ENCODE measurements around the gene CPNE6. TPM values are rescaled to one million over a fixed set of nuclear protein-coding genes. Genes with fewer than 3 reads are reported as not detected.

CPNE6 gene
- polyA plus RNA-seq, 4 donors = 0.03 TPM; not detected in 3

- DNase-seq (ENCODE audit: low read depth in 4 of 4, low spot score in 3 of 4) = no peak
Measured at GRCh38 chr14:24053548-24054323, 17.6 kb upstream of the CPNE6 start.

DNA sequence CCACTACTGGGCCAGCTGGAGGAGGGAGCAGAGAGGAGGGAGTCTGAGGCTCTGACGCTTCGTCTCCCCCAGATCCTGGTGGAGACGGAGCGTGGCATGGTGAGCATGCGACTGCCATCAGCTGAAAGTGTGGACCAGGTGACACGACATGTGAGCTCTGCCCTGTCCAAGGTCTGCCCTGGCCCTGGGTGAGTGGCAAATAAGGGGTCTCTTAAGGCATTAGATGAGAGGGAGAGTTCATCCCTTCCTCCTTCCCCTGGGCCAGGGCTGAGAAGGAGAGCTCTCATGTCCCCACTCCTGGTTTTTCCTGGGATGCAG lies 17.1 kb upstream of the CPNE6 start:
- DNase-seq (ENCODE audit: low read depth in 4 of 4, low spot score in 3 of 4) = no peak

GRCh38 chr14:24054646-24055045 lies 16.7 kb upstream of the CPNE6 start:
- no peak for DNase-seq (ENCODE audit: low read depth in 4 of 4, low spot score in 3 of 4)

DNA sequence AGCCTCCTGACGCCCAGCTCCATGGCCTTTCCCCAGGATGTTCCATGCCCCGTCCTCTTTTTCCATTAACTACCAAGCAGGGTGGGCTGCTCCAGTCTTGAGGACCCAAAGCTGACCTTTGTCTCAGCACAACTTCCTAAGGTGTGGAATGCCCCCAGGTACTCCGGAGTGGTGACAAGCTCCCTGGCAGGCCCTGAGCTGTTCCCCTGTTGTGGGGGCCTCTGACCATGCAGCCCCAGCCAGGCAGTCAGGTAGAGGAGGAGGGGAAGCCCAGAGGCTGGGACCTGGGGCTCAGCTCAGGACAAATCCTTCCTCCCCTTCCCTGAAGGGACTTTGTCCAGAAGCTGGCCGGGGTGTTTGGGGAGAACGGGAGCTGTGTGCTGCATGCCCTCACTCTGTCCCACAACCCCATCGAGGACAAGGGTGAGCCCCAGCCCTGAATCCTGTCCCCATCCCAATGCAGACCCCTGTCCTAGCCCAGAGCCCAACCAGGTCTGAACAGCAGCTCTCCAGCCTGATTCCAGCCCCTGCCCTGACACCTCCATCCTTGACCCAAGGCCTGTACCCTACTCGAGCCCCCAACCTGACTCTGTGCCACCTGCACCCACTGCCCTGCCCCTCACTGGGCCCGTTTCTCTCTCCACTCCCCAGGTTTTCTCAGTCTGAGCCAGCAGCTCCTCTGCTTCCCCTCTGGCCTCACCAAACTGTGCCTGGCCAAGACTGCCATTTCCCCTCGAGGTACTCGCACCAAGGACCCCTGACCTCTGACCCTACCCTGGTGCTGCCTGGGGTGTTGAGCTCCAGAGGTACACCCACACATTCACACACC lies 15.2 kb upstream of the CPNE6 start:
- DNase-seq (ENCODE audit: low read depth in 4 of 4, low spot score in 3 of 4) = no peak

DNA sequence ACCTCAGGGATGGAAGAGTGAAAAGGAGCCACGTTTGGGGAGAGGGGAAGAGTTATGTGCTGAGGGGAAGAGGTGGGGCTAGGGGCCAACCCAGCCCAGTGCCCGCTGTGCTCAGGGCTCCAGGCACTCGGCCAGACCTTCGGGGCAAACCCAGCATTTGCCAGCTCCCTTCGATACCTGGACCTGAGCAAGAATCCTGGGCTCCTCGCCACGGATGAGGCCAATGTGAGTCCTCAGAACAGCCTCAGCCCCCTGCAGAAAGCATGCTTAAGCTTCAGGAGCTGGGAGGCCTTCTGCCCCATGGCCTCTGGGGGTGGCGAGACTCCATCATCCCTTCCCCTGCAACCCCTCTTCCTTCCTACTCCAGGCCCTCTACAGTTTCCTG lies 14.6 kb upstream of the CPNE6 start:
- no peak for DNase-seq (ENCODE audit: low read depth in 4 of 4, low spot score in 3 of 4)

GRCh38 chr14:24057271-24057670 lies 14.1 kb upstream of the CPNE6 start:
- DNase-seq (ENCODE audit: low read depth in 4 of 4, low spot score in 3 of 4) = no peak

DNA sequence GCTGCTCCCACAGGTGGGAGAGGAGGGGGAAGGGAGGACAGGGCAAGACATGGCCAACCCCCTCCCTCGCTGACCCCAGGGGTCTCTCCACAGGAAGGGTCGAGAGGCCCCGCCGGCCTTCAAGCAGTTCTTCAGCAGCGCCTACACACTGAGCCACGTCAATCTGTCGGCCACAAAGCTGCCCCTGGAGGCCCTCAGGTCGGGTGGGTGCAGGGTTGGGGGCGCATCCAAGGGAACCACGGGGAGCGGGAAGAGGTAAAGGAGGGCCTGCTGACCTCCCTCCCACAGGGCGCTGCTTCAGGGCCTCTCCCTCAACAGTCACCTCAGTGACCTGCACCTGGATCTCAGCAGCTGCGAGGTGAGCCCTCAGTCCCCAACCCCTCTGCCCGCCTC lies 13.5 kb upstream of the CPNE6 start:
- no peak for DNase-seq (ENCODE audit: low read depth in 4 of 4, low spot score in 3 of 4)

GRCh38 chr14:24058260-24058950 lies 13.0 kb upstream of the CPNE6 start:
- DNase-seq (ENCODE audit: low read depth in 4 of 4, low spot score in 3 of 4) = peak in 3 of 4 donors; percentile 58 to 79 (median 77)

GRCh38 chr14:24058951-24059475 lies 12.3 kb upstream of the CPNE6 start:
- DNase-seq (ENCODE audit: low read depth in 4 of 4, low spot score in 3 of 4) = no peak

DNA sequence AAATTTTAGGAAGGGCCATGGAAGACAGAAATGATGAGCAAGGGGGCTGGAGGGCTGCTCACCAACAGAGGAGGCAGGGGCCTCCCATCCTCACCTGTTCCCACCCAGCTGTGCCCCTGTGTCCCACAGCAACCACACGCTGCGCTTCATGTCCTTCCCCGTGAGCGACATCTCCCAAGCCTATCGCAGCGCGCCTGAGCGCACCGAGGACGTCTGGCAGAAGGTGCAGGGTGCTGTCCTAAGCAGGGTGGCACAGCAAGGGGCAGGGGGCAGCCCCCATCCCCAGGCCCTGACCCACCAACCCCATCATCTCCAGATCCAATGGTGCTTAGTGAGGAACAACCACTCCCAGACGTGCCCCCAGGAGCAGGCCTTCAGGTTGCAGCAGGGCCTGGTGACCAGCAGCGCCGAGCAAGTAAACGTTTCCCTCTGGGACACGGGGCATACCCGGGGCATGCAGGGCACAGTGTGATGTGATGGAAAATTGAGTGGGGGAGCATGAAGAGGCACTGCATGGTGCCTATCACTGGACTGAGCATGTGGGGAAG lies 11.4 kb upstream of the CPNE6 start:
- no peak for DNase-seq (ENCODE audit: low read depth in 4 of 4, low spot score in 3 of 4)

GRCh38 chr14:24060443-24060842 lies 10.9 kb upstream of the CPNE6 start:
- no peak for DNase-seq (ENCODE audit: low read depth in 4 of 4, low spot score in 3 of 4)

DNA sequence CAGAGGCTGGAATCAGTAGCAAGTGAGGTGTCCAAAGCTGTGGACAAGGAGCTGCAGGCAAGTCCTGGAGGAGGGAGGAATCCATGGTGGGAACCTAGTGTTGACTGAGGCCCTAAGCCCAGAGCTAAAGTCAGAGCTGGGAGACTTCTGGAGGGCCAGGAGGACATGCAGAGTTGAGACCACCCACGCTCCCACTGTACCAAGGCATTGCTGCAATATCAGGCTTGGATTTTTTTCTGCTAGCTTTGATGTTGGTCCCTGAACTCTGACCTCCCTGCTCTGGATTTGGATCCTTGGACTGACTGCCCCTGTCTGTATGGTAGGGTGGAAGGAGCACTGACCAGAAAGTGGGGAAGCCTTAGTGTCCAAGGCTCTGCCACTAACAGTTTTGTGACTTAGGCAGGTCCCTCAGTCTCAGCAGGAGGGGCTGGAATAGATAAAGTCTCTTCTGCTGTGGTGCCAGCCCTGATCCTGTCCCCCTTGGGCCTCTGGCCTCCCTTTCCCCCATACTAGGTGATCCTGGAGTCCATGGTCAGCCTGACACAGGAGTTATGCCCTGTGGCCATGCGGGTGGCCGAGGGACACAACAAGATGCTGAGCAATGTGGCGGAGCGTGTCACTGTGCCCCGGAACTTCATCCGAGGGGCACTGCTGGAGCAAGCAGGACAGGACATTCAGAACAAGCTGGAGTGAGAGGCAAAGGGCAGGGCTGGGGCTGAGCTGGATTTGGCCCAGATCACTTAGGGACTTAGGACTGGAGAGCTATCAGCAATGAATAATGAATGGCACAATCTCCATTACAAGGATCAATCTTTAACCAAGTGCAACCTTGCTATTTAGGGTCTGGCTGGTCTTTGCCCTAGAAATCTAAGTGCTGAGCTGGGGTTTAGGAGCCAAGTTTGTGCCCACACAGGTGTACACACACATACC lies 10.1 kb upstream of the CPNE6 start:
- no peak for DNase-seq (ENCODE audit: low read depth in 4 of 4, low spot score in 3 of 4)

DNA sequence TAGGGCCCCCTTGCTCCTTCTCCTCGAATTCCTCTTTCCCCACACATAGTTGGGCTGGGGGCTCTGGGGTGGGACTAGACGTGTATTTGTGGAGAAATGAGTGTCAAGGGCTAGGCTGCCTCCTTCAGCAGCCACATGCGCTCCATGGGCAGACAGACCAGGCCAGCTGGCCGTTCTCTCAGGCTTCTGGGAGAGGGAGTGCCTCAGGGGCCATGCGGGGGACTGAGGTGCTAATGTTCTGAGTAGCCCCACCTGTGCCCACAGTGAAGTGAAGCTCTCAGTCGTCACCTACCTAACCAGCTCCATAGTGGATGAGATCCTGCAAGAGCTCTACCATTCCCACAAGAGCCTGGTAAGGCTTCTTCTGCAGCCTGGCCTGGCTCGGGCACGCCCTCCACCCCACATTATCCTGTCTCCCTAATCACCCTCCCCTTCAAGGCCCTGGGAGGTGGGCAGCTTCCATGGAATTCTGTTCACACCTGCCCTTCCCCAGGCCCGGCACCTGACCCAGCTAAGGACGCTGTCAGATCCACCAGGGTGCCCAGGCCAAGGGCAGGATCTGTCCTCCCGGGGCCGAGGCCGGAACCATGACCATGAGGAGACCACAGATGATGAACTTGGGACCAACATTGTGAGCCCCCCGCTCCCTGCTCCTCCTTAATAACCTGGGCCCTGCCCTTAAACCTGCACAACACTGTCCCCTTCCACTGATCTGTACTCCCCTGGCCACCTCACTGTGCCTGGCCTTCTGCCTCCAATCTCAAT lies 9.0 kb upstream of the CPNE6 start:
- no peak for DNase-seq (ENCODE audit: low read depth in 4 of 4, low spot score in 3 of 4)

DNA sequence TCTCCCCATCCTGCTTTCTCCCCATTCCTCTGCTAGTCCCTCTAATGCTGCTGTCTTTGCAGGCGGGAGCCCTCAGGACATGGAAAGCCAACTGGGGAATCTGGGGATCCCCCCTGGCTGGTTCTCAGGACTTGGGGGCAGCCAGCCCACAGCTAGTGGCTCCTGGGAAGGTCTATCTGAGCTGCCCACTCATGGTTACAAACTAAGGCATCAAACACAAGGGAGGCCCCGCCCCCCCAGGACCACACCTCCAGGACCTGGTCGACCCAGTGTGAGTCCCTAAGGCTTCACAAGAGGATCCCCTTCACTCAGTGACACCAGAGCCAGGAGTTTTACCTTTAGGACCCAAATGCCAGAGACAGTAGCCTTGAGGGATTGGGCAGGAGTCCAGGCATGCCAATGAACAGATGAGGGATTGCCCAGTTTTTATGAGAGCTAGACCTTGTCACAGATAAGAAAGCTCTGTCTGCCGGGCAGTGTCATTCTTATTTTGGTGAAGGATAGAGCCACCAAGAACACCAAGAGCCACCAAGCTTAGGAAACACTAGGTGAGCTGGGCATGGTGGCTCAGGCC lies 8.0 kb upstream of the CPNE6 start:
- DNase-seq (ENCODE audit: low read depth in 4 of 4, low spot score in 3 of 4) = no peak

- DNase-seq (ENCODE audit: low read depth in 4 of 4, low spot score in 3 of 4) = no peak
Measured at GRCh38 chr14:24064091-24064795, 7.1 kb upstream of the CPNE6 start.

- DNase-seq (ENCODE audit: low read depth in 4 of 4, low spot score in 3 of 4) = no peak
Measured at GRCh38 chr14:24064856-24065255, 6.5 kb upstream of the CPNE6 start.

GRCh38 chr14:24065408-24065807 lies 6.0 kb upstream of the CPNE6 start:
- DNase-seq (ENCODE audit: low read depth in 4 of 4, low spot score in 3 of 4) = no peak

DNA sequence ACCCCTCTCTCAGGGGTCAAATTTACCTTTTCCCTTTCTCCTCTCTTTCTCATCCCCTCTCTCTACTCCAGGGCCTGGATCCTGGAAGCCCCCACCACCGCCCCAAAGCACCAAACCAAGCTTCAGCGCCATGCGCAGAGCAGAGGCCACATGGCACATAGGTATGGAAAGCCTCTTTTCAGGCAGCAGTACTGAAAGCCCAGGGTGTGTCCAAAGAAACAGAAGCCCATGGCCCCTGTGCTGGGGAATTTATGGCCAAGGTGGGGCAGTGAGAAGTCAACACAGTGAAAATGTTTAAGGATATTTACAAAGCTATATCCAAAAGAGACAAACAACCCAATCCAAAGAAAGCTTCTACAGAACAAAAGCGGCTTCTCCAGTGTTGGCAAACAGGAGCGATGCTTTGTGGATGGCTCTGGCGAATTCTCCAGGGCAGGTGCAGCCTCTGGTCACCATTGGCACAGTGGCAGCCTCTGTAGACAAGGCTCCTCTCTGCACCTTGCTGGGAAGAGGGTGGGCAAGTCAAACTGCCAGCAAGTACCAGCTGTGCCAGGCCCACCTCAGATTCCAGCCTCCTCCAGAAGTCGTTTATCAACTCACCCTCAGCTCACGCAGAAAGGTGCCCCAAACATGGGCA lies 4.7 kb upstream of the CPNE6 start:
- no peak for DNase-seq (ENCODE audit: low read depth in 4 of 4, low spot score in 3 of 4)
